Measurements from ENCODE around the gene PIK3C3. TPM values are rescaled to one million over a fixed set of nuclear protein-coding genes. Genes with fewer than 3 reads are reported as not detected.

PIK3C3 gene
- total RNA-seq, 1 experiment from 2014 or later = 34.9 TPM

- no peak for DNase-seq (ENCODE audit: low read depth)
Measured at GRCh38 chr18:42126586-42126985, 171.6 kb downstream of the PIK3C3 start.

- no peak for DNase-seq (ENCODE audit: low read depth)
Measured at GRCh38 chr18:42131066-42131929, 176.3 kb downstream of the PIK3C3 start.

- DNase-seq (ENCODE audit: low read depth) = no peak
Measured at GRCh38 chr18:42131930-42132244, 176.9 kb downstream of the PIK3C3 start.

Measured in Daoy (cell line).